Endothelial cell of umbilical vein (primary cell): ENCODE data around the gene VSIR. TPM values are rescaled to one million over a fixed set of nuclear protein-coding genes. Genes with fewer than 3 reads are reported as not detected.

Experiments used
- BruUV-seq: library from RNA; stranded (reverse); fragments of 400-500 nt; replicated peaks from 2 replicates; lab custom pipeline; 2021; lab: Mats Ljungman, UMichigan
- CTCF ChIA-PET: fragments of 300-600, 350-600 bp; sonication (Branson Sonifier 250); formaldehyde crosslinking; loops from one replicate; lab custom pipeline; 2021; ENCODE audit warnings: antibody characterized with exemption, inconsistent platforms; lab: Charles Lee
- POLR2A ChIA-PET: fragments of 300-600, 350-600 bp; sonication (Branson Sonifier 250); formaldehyde crosslinking; loops from one replicate; lab custom pipeline; 2021; ENCODE audit warnings: antibody characterized with exemption, inconsistent platforms; lab: Charles Lee
- DNase-seq: peaks from one replicate; pipeline ENCODE4 v3.0.0-alpha.2; 2011; ENCODE audit warnings: low read depth, low spot score
- FAIRE-seq: peaks from 2 replicates; lab custom pipeline; 2011; peaks lifted over from hg19 to GRCh38; lab: Jason Lieb, UNC
- H2AFZ ChIP-seq: 2 replicates; pipeline ENCODE4 v1.6.0; 2012; ENCODE audit warnings: low read depth, low read length, control low read depth, inconsistent platforms
- H3K27ac ChIP-seq: 2 replicates; pipeline ENCODE4 v1.5.1; 2011; ENCODE audit warnings: low read depth, mild to moderate bottlenecking, control low read depth, low read length, moderate library complexity; ENCODE audit not compliant: insufficient read depth
- H3K27me3 ChIP-seq, 2 experiments: 2 replicates each; pipeline versions ENCODE4 v1.6.0 to v1.6.1; 2011; ENCODE audit warnings: low read length in 2 of 2, mixed read lengths in 1 of 2; ENCODE audit not compliant: control insufficient read depth in 2 of 2, insufficient read depth in 2 of 2
- H3K36me3 ChIP-seq, 2 experiments: 2 replicates in 1 of 2; 3 replicates in 1 of 2; pipeline ENCODE4 v1.5.1; 2011; ENCODE audit warnings: low read length in 2 of 2, mild to moderate bottlenecking in 1 of 2, moderate library complexity in 1 of 2; ENCODE audit not compliant: control insufficient read depth in 2 of 2, insufficient read depth in 2 of 2; ENCODE audit errors: extremely low read depth in 1 of 2
- H3K4me1 ChIP-seq: 3 replicates; pipeline ENCODE4 v1.5.1; 2011; ENCODE audit warnings: mild to moderate bottlenecking, low read length; ENCODE audit not compliant: control insufficient read depth, insufficient read depth; ENCODE audit errors: extremely low read depth
- H3K4me2 ChIP-seq: 2 replicates; pipeline ENCODE4 v1.6.1; 2011; ENCODE audit warnings: low read length, control low read depth, mixed read lengths; ENCODE audit not compliant: insufficient read depth
- H3K4me3 ChIP-seq, 3 experiments: fragments of 200-600 bp in 1 of 3; sonication (generic), shearing (Covaris generic) in 1 of 3; replicated peaks in 1 of 3; 2 replicates each; pipeline ENCODE4 v1.5.1; 2011 to 2016; ENCODE audit warnings: control low read depth in 3 of 3, low read length in 3 of 3, mild to moderate bottlenecking in 2 of 3, inconsistent platforms in 1 of 3, low read depth in 1 of 3, moderate library complexity in 1 of 3; ENCODE audit not compliant: insufficient read depth in 1 of 3
- H3K79me2 ChIP-seq: 2 replicates; pipeline ENCODE4 v1.6.0; 2012; ENCODE audit warnings: low read length, inconsistent platforms; ENCODE audit not compliant: control insufficient read depth, insufficient read depth
- H3K9ac ChIP-seq: replicated peaks from 2 replicates; pipeline ENCODE3; 2011; ENCODE audit warnings: low read length, control low read depth; ENCODE audit not compliant: insufficient read depth; ENCODE audit errors: extremely low read depth
- H3K9me1 ChIP-seq: replicated peaks from 3 replicates; pipeline ENCODE4 v1.6.0; 2011; ENCODE audit warnings: mild to moderate bottlenecking, low read length; ENCODE audit not compliant: control insufficient read depth, insufficient read depth; ENCODE audit errors: extremely low read depth
- H3K9me3 ChIP-seq: replicated peaks from 2 replicates; pipeline ENCODE4 v1.5.1; 2012; ENCODE audit warnings: low read length, inconsistent platforms; ENCODE audit not compliant: control insufficient read depth, insufficient read depth
- H4K20me1 ChIP-seq: replicated peaks from 2 replicates; pipeline ENCODE3; 2011; ENCODE audit warnings: mild to moderate bottlenecking, low read length; ENCODE audit not compliant: control insufficient read depth, insufficient read depth; ENCODE audit errors: extremely low read depth
- EZH2 ChIP-seq: IDR thresholded peaks from 2 replicates; pipeline ENCODE4 v1.6.1; 2012; ENCODE audit warnings: borderline replicate concordance, low read depth, mild to moderate bottlenecking, moderate library complexity, low read length, inconsistent platforms; ENCODE audit not compliant: severe bottlenecking
- FOS ChIP-seq: IDR thresholded peaks from 2 replicates; pipeline ENCODE4 v1.6.1; 2011; ENCODE audit warnings: mild to moderate bottlenecking, low read length, moderate library complexity, borderline replicate concordance; ENCODE audit not compliant: insufficient read depth
- GATA2 ChIP-seq: IDR thresholded peaks from 2 replicates; pipeline ENCODE4 v1.7.0; 2011; ENCODE audit warnings: low read depth, mild to moderate bottlenecking, moderate library complexity, mixed read lengths, low read length; ENCODE audit not compliant: insufficient read length, insufficient read depth
- JUN ChIP-seq: IDR thresholded peaks from 2 replicates; pipeline ENCODE4 v1.6.1; 2011; ENCODE audit warnings: borderline replicate concordance, low read depth; ENCODE audit not compliant: insufficient read length, insufficient read depth
- MAX ChIP-seq: IDR thresholded peaks from 2 replicates; pipeline ENCODE4 v1.6.1; 2011; ENCODE audit not compliant: insufficient read depth, insufficient read length
- MYC ChIP-seq: IDR thresholded peaks from one replicate; pipeline ENCODE4 v1.6.1; 2011; ENCODE audit warnings: mild to moderate bottlenecking, low read depth, low read length
- POLR2A ChIP-seq: IDR thresholded peaks from 2 replicates; pipeline ENCODE4 v1.6.1; 2012; ENCODE audit warnings: low read depth, mild to moderate bottlenecking, control low read depth, low read length
- POLR2AphosphoS5 ChIP-seq: IDR thresholded peaks from 2 replicates; pipeline ENCODE4 v1.6.1; 2012; ENCODE audit warnings: low read depth, mild to moderate bottlenecking, control low read depth, low read length, moderate library complexity; ENCODE audit not compliant: insufficient read depth
- dilution Hi-C: fragments of 300-500 bp; cut with MboI; formaldehyde crosslinking; loops from one replicate; pipeline ENCODE4 v1.15.0; 2019; ENCODE audit warnings: low sequenced_read_pairs; ENCODE audit not compliant: extremely low pct_ligation_motif_present
- intact Hi-C: fragments of 100-400 bp; cut with micrococcal nuclease; formaldehyde crosslinking; loops from one replicate; pipeline ENCODE4 v1.10.0; 2022
- polyA plus RNA-seq, 4 experiments: library from polyadenylated mRNA; depleted of rRNA in 3 of 4; stranded (reverse) in 3 of 4; unstranded in 1 of 4; fragments of >200 nt; gene quantifications; 2 replicates each; pipeline versions ENCODE4 v1.2.1 to v1.2.3, GENCODE V29; 2011 to 2012; ENCODE audit warnings: missing spikeins in 1 of 4
- total RNA-seq: library from RNA; stranded (reverse); gene quantifications from 2 replicates; pipeline ENCODE4 v1.2.3, GENCODE V29; 2021
- TF ChIP-seq, protein P1 (sequence below), 2 donors: IDR thresholded peaks; 1 replicate in 1 of 2; 2 replicates in 1 of 2; pipeline ENCODE4 v1.5.1; 2011; ENCODE audit warnings: low read length in 2 of 2, mild to moderate bottlenecking in 2 of 2, moderate library complexity in 2 of 2, control low read depth in 1 of 2, inconsistent platforms in 1 of 2, low read depth in 1 of 2; ENCODE audit not compliant: insufficient read depth in 1 of 2; ENCODE audit errors: extremely low read depth in 1 of 2

The VSIR gene
- total and polyA plus RNA-seq, 2 donors (not counting 3 experiments of a cell fraction or from before 2014, with no cell fraction given): 4.9 to 6.3 TPM

DNA sequence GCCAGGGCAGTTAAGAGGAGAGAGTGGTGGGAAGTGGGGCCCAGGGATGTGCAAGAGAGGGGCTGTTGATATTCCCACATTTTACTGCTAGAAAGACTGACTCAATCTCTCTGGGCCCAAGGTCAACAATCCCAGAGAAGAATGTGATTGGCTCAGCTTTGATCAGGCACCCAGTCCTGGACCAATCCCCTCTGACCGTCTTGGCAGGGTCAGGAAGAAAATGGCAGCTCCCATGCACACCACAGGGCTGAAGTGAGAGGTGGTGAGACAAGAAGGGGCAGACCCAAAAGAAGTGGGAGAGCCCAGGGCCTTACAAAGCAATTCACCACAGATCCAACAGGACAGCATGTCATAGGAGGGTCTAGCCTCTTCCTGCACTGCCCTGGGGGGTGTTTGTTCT lies 50.5 kb downstream of the VSIR start:
- no peaks in the 10 kb centered on the region for H3K36me3 ChIP-seq
- no peaks in the 10 kb centered on the region for H4K20me1 ChIP-seq
- ChIA-PET POLR2A (no interaction called here), CTCF (no interaction called here)
- FAIRE-seq (no peak), DNase-seq (no peak)
- H3K4me1 ChIP-seq: peaks cover 3% of the 10 kb centered on the region
- H3K27ac ChIP-seq: no peak overlapping the region
- no peaks in the 10 kb centered on the region for H3K9me1 ChIP-seq
- no peak overlapping the region for H3K4me3 ChIP-seq
- H3K9ac ChIP-seq: no peak overlapping the region
- no peaks in the 10 kb centered on the region for H3K79me2 ChIP-seq
- no peak for TF ChIP-seq FOS
- no peak for TF ChIP-seq GATA2
- no peak for TF ChIP-seq JUN
- intact Hi-C loops: loop anchor here (10.0 kb wide), 1 partner anchor 172 kb away; no protein-coding TSS in a partner anchor
- no peak overlapping the region for H2AFZ ChIP-seq
- H3K4me2 ChIP-seq: no peak overlapping the region
- peaks cover 0 to 2% of the 10 kb centered on the region in 2 experiments for H3K27me3 ChIP-seq
- dilution Hi-C loops: no loop called here
- no TSS peak for BruUV-seq
- H3K9me3 ChIP-seq: no peaks in the 10 kb centered on the region

GRCh38 chr10:71721313-71721712 lies 52.0 kb downstream of the VSIR start:
- BruUV-seq: no TSS peak
- no peaks in the 10 kb centered on the region for H3K9me1 ChIP-seq
- H3K27ac ChIP-seq: no peak overlapping the region
- no peak overlapping the region for H3K4me2 ChIP-seq
- POLR2A ChIA-PET: no interaction called here
- no peak overlapping the region for H3K4me3 ChIP-seq
- no peak for TF ChIP-seq FOS
- TF ChIP-seq EZH2: no peak
- TF ChIP-seq POLR2AphosphoS5: no peak
- TF ChIP-seq, protein P1, sequence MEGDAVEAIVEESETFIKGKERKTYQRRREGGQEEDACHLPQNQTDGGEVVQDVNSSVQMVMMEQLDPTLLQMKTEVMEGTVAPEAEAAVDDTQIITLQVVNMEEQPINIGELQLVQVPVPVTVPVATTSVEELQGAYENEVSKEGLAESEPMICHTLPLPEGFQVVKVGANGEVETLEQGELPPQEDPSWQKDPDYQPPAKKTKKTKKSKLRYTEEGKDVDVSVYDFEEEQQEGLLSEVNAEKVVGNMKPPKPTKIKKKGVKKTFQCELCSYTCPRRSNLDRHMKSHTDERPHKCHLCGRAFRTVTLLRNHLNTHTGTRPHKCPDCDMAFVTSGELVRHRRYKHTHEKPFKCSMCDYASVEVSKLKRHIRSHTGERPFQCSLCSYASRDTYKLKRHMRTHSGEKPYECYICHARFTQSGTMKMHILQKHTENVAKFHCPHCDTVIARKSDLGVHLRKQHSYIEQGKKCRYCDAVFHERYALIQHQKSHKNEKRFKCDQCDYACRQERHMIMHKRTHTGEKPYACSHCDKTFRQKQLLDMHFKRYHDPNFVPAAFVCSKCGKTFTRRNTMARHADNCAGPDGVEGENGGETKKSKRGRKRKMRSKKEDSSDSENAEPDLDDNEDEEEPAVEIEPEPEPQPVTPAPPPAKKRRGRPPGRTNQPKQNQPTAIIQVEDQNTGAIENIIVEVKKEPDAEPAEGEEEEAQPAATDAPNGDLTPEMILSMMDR (IDR thresholded peaks at IDR 0.05; ENCODE audit: extremely low read depth in 1 of 2, insufficient read depth in 1 of 2, low read depth in 1 of 2, low read length in 2 of 2): no peak
- no peak for TF ChIP-seq JUN
- TF ChIP-seq GATA2: no peak
- TF ChIP-seq POLR2A: no peak
- no peak for TF ChIP-seq MAX
- no peak for TF ChIP-seq MYC
- CTCF ChIA-PET: interaction anchor here (1.8 kb wide), 1 partner anchor 52 kb away, joined by 6 read pairs; the partner anchor contains the start of gene VSIR
- H3K9me3 ChIP-seq: no peaks in the 10 kb centered on the region
- H3K4me1 ChIP-seq: peaks cover 3% of the 10 kb centered on the region
- intact Hi-C loops: loop anchor here (10.0 kb wide), 1 partner anchor 173 kb away; no protein-coding TSS in a partner anchor
- no peak overlapping the region for H3K9ac ChIP-seq
- H3K27me3 ChIP-seq: peaks cover 0 to 2% of the 10 kb centered on the region in 2 experiments
- no peaks in the 10 kb centered on the region for H3K79me2 ChIP-seq
- H2AFZ ChIP-seq: no peak overlapping the region
- FAIRE-seq: no peak
- no peaks in the 10 kb centered on the region for H4K20me1 ChIP-seq
- no peaks in the 10 kb centered on the region for H3K36me3 ChIP-seq
- dilution Hi-C loops: no loop called here
- no peak for DNase-seq
